ENCODE results near the gene SPACDR. TPM values are rescaled to one million over a fixed set of nuclear protein-coding genes. Genes with fewer than 3 reads are reported as not detected.
A peak's percentile ranks its signal among the peaks of the same experiment; 100 is the strongest.
"Not testable (repeated sequence)": the region's sequence is repeated elsewhere in the genome, so short reads cannot be mapped to it uniquely, and the experiment has no call there.

Gene SPACDR
- 1 to 10 TPM in 2 of 3 donors, under 1 TPM in 1; 0.73 to 1.9 (median 1.3) TPM for polyA plus RNA-seq (ENCODE audit: insufficient read length in 3 of 3)
- long read RNA-seq, donor 1, partial matches to known transcripts, result 0 of 1 reads
- long read RNA-seq, donor 1, other reads (novel, unspliced or antisense), result 0 of 1 reads
- long read RNA-seq, donor 2, result 0 reads
- long read RNA-seq, donor 3, result 0 reads
- long read RNA-seq, donor 4, partial matches to known transcripts, result 0 of 1 reads
- long read RNA-seq, donor 4, other reads (novel, unspliced or antisense), result 0 of 1 reads
- long read RNA-seq, donor 5, result 0 reads
- long read RNA-seq, donor 6, partial matches to known transcripts, result 0 of 2 reads
- long read RNA-seq, donor 6, other reads (novel, unspliced or antisense), result 0 of 2 reads
- long read RNA-seq, donor 7, result 0 reads
- long read RNA-seq, donor 8, result 0 reads
- long read RNA-seq, donor 9, result 0 reads
- long read RNA-seq, donor 10, partial matches to known transcripts, result 0 of 1 reads
- long read RNA-seq, donor 10, other reads (novel, unspliced or antisense), result 0 of 1 reads
- long read RNA-seq, donor 11, result 0 reads
- long read RNA-seq, donor 12, partial matches to known transcripts, result 0 of 2 reads
- long read RNA-seq, donor 12, other reads (novel, unspliced or antisense), result 0 of 2 reads
- long read RNA-seq, donor 13, result 0 reads
- long read RNA-seq, donor 14, result 0 reads
- long read RNA-seq, donor 15, partial matches to known transcripts, result 0 of 2 reads
- long read RNA-seq, donor 15, other reads (novel, unspliced or antisense), result 0 of 2 reads
- long read RNA-seq, donor 16, partial matches to known transcripts, result 0 of 1 reads
- long read RNA-seq, donor 16, other reads (novel, unspliced or antisense), result 0 of 1 reads

DNA sequence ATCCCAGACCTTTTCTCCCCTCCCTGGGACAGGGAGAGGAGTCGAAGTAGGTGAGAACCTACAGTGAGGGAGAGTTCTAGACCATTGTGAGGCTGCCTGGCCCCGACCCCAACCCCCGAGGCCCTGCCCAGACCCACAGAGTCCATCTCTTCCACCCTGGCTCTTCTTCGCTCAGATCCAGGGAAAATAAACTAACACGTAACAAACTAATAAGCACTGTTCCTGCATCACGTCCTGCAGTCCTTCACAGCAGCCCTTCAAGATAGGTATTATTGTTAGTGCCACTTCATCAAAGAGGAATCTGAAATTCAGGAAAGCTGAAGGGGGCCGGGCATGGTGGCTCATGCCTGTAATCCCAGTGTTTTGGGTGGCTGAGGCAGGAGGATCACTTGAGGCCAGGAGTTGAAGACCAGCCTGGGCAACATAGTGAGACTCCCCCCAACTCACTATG is at the start of gene SPACDR:
TSS of gene SPACDR (minus strand) at position 51 of the 451 bp plus-strand sequence. CDS start 235 bp downstream, outside the sequence.
- no peak for DNase-seq

DNA sequence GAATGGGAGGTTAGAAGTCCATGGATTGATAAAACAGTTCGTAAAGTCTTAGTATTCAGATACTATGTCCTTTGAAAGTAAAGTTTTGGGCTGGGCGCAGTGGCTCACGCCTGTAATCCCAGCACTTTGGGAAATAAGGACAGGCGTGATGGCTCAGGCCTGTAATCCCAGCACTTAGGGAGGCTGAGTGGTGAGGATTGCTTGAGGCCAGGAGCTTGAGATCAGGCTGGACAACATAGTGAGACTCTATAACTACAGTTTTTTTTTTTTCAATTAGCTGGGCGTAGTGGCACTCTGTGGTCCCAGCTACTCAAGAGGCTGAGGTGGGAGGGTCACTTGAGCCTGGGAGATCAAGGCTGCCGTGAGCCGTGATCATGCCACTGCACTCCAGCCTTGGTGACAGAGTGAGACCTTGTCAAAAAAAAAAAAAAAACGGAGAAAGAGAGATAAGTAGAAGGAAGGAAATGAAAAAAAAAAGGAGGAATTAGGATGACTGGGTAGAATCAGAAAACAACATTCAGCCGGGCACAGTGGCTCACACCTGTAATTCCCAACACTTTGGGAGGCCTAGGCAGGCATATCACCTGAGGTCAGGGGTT is 49.3 kb upstream of the SPACDR start:
- DNase-seq, result no peak

GRCh38 chr7:100510437-100511239 is 46.6 kb upstream of the SPACDR start:
- no peak for DNase-seq

- DNase-seq, result no peak
These were observed 45.2 kb upstream of the SPACDR start for GRCh38 chr7:100509231-100509630.

DNA sequence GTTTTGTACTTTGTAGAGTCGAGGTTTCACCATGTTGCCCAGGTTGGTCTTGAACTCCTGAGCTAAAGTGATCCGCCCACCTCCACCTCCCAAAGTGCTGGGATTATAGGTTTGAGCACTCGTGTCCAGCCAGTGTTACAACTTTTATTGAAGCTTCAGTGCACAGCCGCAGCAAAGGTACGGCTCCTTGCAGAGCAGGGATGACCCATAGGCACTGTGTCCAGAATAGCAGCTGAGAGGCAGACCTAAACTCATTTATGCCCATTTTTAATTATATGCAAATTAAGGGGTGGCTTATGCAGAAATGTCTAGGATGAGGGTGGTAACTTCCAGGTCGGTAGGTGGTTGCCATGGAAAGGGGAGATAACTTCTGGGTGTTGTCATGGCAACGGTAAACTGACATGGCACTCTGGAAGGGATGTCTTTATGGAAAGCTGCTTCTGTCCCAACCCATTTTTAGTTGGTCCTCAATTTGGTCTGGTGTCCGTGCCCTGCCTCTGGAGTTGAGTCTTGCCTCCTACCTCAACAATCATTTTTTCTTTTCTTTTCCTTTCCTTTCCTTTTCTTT is 42.4 kb upstream of the SPACDR start:
- no peak for DNase-seq

DNA sequence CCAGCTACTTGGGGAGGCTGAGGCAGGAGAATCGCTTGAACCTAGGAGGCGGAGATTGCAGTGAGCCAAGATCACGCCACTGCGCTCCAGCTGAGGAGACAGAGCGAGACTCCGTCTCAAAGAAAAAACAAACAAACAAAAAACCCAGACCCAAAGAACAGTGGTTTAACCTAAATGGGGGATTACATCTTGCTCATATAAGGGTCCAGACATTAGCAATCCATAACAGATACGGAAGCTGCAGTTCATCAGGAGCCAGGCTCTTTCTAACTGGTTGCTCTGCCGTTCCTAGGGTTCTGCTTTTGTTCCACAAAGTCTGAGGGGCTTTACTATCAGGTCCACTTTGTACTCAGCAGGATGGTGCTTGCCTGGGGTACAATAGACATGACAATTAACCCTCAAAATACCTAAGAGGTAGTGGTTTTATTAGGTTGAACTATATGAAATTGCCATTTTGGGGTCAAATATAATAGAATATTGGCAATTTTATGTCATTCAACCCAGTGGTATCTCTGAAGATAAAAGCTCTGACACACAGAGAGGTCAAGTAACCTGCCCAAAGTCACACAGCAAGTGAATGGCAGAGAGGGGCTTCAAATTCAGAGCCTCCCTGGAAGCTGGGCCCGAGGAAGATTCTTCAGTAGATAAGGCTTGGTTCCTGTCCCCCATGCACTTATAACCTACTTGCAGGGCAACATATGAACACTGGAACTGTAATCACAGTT is 41.0 kb upstream of the SPACDR start:
- no peak for DNase-seq

DNA sequence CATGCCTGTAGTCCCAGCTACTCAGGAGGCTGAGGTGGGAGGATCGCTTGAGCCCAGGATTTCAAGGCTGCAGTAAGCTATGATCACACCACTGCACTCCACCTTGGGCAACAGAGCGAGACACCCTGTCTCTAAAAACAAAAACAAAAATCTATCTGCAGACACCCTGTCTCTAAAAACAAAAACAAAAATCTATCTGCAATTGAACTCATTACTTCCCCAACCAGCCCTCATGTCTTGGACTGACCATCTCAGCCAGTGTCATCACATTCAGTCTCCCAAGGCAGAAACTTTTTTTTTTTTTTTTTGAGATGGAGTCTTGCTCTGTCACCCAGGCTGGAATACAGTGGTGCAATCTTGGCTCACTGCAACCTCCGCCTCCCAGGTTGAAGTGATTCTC is 40.0 kb upstream of the SPACDR start:
- not testable (repeated sequence) for DNase-seq

GRCh38 chr7:100500743-100501142 is 36.7 kb upstream of the SPACDR start:
- not testable (repeated sequence) for DNase-seq

DNA sequence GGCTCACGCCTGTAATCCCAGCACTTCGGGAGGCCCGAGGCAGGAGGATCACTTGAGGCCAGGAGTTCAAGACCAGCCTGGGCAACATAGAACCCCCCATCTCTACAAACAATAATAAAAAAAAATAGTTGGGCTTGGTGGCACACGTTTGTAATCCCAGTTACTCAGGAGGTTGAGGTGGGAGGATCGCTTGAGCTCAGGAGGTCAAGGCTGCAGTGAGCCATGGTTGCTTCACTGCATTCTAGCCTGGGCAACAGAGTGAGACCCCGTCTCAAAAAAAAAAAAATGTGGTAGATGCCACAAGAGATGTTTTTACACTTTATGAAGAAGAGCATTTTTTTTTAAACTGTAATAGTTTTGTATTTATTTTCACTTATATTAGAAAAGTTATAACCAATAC is 32.4 kb upstream of the SPACDR start:
- no peak for DNase-seq

GRCh38 chr7:100493476-100494264 is 29.6 kb upstream of the SPACDR start:
- no peak for DNase-seq

GRCh38 chr7:100492738-100493475 is 28.8 kb upstream of the SPACDR start:
- DNase-seq, result no peak

GRCh38 chr7:100491192-100491578 is 27.1 kb upstream of the SPACDR start:
- no peak for DNase-seq

GRCh38 chr7:100490483-100491191 is 26.6 kb upstream of the SPACDR start:
- DNase-seq, result no peak

DNA sequence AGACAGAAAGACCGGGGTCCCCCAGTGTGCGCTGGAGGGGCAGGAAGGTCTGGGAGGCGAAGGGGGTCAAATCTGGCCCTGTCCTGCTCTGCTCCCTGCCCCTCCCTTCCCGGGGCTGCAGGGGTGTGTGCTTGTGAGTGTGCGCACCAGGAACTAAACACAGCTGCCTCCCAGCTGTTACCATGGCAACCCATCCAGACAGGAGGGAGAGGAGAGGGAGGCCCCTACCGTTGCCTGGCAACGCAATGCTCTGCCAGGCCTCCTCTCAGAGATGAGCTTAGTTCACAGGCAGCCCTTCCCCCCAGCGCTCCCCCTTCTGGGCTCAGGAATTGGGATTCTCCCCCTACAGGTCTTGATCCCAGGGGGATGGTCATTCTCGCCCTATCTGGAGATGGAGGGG is 25.8 kb upstream of the SPACDR start:
- DNase-seq, result peak; percentile 96

- DNase-seq, result no peak
These were observed 25.1 kb upstream of the SPACDR start for GRCh38 chr7:100489121-100489520.

DNA sequence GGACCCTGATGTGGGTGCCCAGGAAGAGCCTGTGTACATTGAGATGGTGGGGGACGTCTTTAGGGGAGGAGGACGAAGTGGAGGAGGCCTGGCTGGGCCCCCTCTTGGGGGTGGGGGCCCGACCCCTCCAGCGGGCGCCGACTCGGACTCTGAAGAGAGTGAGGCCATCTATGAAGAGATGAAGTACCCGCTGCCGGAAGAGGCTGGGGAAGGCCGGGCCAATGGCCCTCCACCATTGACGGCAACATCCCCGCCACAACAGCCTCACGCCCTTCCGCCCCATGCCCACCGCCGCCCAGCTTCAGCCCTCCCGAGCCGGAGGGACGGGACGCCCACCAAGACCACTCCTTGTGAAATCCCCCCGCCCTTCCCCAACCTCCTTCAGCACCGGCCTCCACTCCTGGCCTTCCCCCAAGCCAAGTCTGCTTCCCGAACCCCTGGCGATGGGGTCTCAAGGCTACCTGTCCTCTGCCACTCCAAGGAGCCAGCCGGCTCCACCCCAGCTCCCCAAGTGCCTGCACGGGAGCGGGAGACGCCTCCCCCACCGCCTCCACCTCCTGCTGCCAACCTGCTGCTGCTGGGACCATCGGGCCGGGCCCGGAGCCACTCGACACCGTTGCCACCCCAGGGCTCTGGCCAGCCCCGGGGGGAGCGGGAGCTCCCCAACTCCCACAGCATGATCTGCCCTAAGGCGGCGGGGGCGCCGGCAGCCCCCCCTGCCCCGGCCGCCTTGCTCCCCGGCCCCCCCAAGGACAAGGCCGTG is 24.5 kb upstream of the SPACDR start:
- no peak for DNase-seq

DNA sequence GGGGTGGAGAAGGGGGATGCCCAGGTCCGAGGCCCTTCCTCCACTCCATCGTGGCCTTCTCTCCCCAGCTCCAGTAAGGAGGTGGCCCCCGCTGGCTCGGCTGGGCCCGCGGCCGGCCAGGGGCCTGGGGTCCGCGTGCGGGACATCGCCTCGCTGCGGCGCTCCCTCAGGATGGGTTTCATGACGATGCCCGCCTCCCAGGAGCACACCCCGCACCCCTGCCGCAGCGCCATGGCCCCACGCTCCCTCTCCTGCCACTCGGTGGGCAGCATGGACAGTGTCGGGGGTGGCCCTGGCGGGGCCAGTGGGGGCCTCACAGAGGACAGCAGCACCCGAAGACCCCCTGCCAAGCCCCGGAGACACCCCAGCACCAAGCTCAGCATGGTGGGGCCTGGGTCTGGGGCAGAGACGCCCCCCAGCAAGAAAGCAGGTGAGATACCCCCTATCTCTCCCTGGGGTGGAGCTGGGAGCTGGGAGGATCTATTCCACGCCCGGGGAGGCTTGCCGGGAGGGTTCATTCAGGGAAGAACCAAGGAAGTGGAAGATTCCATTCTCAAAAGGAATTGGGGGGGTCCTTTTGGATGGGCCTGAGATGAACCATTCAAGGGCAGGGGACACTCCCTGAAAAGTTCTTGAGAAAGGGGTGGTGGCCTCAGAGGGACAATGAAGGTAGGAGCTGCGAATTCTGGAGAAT is 22.8 kb upstream of the SPACDR start:
- no peak for DNase-seq
